ENCODE results near the gene GRB10.
A peak's percentile ranks its signal among the peaks of the same experiment; 100 is the strongest.
"Not testable (repeated sequence)": the region's sequence is repeated elsewhere in the genome, so short reads cannot be mapped to it uniquely, and the experiment has no call there.

The GRB10 gene

DNA sequence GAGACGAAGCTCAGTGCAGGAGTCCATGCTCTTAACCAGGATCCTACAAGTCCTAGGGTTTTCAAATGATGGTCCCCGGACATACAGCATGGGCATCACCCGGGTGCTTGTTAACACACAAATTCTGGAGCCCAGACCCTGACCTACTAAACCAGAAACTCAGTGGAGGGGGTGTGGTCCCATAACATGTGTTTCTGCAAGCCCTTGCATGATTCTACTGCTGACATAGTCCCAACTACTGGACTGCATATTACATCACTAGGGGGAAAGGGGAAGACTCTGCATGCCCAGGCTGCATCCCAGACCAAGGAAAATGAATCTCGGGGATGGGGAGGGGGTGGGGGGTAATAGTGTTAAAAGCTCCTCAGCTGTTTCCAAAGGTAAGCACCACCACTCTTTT is 40.3 kb downstream of the GRB10 start:
- DNase-seq, result no peak

DNA sequence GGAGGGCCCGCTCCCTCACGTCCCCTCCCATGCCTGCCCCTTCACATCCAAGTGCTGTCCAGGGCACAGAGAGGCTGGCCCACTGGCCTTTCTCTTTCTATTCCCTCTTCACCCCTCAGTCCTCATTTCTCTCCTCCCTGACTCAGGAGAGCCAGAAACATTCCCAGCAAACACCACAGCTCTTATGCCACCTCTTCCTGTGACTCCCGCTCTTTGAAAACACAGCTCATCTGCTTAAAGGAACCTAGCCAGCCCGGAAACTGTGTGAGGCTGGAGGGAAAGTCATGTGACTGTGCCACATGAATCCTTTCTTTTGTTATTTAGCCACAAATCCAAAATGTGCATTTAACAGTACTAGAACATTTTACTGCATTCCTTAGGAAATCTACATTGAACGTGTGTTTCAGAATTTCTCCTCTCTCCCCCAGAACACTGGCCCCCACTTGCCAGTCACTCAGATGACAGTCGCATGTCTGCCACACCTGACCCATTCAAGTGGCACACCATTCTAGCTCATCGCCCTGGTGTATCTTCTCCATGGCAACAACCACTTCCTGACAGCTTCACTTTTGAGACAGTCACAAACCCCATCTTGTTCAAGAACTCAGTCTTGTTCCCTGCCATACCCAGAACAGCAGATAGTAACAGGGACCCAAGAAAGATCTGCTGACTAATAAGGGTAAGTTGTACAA is 42.8 kb downstream of the GRB10 start:
- peak; percentile 36 to 39 for DNase-seq

DNA sequence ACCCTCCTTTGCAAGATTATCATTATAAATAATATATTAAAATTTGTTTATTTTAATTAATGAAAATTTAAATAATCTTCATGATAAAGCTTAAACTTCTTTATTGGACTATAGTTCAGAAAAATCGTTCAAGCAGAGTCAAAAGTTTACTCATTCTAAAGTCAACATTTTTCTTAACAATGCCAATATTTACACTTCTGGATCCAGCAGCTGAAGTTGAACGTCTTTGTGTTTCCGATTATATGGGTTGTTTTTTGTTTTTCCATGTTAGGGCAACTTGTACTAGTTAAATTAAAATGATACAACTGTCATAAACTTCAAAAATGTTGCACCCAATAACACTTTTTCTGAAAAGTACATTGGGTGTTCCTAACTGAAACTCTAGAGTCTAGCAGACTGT is 43.8 kb downstream of the GRB10 start:
- no peak for DNase-seq

GRCh38 chr7:50735836-50736235 is 46.9 kb downstream of the GRB10 start:
- not testable (repeated sequence) for DNase-seq

GRCh38 chr7:50735333-50735732 is 47.4 kb downstream of the GRB10 start:
- no peak for DNase-seq

DNA sequence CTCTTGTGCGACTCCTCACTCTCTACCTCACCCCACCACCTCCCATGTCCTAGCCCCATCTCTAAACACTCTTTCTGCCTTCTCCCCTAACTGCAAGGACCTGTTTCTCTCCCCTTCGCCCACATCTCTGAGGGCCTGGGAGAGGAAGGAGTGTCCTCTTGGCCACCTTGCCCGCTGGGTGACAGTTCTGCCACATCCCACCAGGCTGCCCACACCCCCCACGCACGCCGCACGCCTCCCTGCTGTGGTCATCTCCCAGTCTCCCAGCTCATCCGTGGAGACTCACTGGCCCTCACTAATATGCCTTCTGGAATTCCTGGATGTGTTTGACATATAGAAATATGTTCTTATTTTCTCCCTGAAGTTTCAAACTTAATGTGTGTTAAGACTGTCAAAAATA is 48.5 kb downstream of the GRB10 start:
- no peak for DNase-seq

DNA sequence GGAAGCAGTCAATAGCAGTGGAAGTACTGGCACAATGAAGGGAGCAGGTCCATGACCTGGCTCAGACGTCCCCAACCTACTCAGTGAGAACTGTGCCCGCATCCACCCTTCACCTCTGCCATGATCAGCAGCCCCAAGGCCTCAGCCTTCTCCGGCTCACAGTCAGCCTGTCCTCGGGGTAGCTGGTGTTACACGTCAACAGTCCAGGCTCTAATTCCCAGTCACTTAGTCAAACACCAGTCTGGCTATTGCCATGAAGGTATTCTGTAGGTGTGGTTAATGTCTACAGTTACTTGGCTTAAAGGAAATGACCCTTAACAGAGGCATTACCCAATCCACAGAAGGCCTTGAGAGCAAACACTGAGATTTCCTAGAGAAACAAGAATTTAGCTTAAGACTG is 49.1 kb downstream of the GRB10 start:
- no peak for DNase-seq

GRCh38 chr7:50731703-50732582 is 50.8 kb downstream of the GRB10 start:
- DNase-seq, result no peak

GRCh38 chr7:50730446-50731400 is 52.0 kb downstream of the GRB10 start:
- no peak for DNase-seq

DNA sequence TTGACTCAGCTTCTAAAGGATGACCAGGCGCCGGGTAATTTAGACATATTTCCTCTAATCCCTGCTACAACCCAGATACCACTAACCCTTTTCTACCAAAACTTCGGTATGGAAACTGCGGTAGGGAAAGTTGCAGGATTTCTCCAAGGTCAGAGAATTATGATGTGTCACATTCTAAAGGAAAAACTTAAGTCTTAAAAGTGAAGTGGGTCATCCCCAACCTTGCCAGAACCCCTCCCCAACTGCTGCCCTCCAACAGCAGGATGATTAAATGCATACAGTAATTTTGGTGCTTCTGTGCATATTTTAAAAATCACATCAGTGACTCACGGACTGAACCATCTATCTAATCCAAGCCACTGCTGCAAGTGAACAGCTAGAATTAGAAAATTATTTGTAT is 52.7 kb downstream of the GRB10 start:
- no peak for DNase-seq

GRCh38 chr7:50728184-50728583 is 54.5 kb downstream of the GRB10 start:
- DNase-seq, result no peak

DNA sequence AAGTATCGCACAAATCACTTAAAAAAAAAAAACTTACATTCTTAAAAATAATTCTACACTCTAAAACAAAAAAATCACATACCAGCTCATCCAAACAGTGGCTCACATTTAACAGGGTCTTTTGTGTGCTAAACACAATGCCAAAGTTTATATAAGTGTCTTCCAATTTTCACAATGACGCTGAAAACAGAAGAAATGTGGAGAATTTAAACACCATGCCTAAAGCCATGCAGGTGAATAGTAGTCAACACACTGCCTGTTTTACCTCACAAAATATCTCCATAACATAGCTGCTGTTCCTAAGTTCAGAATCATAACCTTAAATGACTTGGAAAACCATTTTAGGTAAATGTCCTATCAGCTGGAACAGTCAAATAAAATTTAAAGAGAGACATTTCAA is 55.0 kb downstream of the GRB10 start:
- DNase-seq, result no peak

DNA sequence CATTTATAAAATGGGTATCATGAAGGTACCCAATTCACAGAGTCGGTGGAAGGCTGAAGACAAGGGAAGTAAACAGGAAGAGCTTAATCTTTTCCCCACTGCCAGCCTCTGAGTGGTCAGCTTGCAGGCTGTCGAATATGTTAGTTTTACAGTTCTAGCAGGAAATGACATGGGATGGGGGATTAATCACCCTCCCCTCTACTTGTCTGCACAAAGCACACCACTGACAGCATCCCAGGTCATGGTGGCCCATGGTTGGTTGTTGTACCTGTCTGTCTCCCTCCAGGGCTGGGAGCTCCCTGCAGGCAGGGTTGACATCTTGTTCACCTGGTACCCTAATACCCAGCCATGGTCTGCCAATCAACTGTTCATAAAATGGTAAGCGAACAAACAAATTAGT is 55.6 kb downstream of the GRB10 start:
- no peak for DNase-seq

DNA sequence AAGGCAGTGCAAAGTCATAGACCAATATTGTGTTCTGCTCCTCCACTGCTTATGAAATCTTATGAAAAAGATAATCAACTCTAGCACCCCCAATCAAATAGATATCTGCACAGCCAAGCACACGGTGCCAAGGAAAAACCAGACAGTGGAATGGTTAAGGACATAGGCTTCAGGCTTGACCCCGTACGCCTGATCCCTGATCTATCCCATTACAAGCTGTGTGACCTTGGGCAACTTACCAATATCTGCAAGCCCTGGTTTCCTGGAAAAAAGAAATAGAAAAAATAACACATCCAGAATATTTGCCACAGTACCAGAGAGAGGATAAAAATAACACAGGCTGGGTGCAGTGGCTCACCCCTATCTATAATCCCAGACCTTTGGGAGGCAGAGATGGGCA is 56.9 kb downstream of the GRB10 start:
- no peak for DNase-seq

- DNase-seq, result no peak
Measured at GRCh38 chr7:50724526-50725520, 57.9 kb downstream of the GRB10 start.

- DNase-seq, result no peak
Measured at GRCh38 chr7:50723888-50724287, 58.8 kb downstream of the GRB10 start.

DNA sequence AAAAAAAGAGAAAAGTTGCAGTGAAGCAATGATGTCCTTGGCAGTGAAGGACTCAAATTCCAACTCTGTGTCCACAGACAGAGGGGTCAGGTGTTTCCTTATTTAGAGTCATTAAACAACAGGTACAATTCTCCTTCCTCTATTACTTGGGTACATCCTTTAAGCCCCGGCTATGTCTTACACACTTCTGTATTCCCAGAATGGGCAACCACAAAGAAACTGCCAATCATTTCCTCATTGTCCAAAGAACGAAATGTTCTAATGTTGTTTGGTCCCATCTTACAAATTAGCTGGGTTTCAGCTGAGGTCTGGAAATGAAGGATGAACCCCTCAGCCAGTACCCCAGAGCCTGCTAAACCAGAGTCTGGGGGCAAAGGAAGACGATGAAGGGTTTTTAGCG is 59.5 kb downstream of the GRB10 start:
- no peak for DNase-seq

DNA sequence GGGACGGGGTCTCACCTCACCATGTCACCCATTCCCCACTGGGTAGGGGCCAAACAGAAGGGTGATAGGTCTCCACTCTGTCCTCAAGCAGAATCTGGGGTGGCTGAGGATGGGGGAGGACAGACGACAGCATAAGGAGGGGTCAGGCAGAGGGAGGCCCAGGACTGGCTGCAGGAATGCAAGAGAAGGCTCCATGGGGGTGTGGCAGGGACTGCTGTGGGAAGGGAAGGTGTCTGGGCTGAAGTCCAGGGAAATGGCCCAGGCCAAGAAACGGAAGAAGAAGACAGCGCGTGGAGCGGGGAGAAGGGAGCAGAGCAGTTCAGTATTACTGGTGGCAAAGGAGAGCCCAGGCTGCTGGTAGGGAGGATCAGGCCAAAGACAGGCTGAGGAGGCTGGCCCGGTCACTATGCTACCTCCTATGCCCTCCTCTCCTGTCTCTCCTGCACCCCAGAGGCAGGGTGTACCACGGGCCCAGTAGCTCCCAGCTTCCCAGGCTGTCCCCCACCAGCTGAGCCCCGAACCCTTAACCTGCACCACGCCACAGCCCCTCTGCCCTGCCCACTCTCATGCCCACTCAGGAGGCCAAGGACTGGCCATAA is 60.9 kb downstream of the GRB10 start:
- DNase-seq, result no peak

DNA sequence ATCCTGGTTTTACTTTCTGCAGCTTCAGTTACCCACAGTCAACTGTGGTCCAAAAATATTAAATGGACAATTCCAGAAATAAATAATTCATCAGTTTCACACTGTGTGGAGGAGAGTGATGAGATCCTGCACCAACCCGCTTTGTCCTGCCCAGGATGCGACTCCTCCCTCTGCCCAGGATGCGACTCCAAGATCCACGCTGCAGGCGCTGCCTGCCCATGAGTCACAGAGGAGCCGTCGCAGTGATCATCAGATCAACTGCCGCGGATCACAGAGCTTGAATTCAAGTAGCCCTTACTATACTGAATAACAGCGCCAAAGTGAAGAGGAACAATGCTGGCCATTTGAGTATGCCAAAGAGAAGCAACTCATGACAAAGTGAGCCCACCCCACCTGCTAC is 61.5 kb downstream of the GRB10 start:
- no peak for DNase-seq

GRCh38 chr7:50720295-50720694 is 62.4 kb downstream of the GRB10 start:
- DNase-seq, result no peak

GRCh38 chr7:50718876-50719275 is 63.8 kb downstream of the GRB10 start:
- no peak for DNase-seq

DNA sequence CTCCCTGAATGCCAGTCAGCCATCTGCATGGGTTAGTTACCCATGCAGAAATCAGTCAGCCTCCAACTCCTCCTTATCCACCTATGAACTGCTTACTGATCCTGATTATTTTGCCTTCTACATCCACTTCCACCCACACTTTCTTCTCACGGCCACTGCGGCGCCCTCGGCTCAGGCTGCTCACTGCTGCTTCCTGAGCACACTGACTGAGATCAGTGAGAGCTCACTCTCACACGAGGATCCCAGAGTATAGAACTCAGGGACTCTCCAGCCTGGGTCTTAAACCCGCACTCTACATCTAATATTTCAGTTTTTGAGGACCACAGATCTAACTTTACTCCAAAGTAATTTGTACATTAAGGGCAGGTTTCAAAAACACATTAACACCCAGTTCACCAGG is 64.4 kb downstream of the GRB10 start:
- DNase-seq, result no peak

Data from activated CD4-positive, alpha-beta T cell treated with anti-CD3 and anti-CD28 coated beads, Interleukin-2, amount 50 U/mL, for 4 hours (primary cell).